ENCODE measurements around the gene AP1S3.
"Not testable (repeated sequence)": the region's sequence is repeated elsewhere in the genome, so short reads cannot be mapped to it uniquely, and the experiment has no call there.

Gene AP1S3

GRCh38 chr2:223837287-223838061, at the start of gene AP1S3:
Gene AP1S3, minus strand, starts transcription at chr2:223837582. Its CDS starts 132 bp downstream, at chr2:223837450.
- peak; percentile 33 for DNase-seq

- no peak for DNase-seq
Measured at GRCh38 chr2:223887127-223887526, 49.7 kb upstream of the AP1S3 start.

GRCh38 chr2:223886726-223887125, 49.3 kb upstream of the AP1S3 start:
- no peak for DNase-seq

- no peak for DNase-seq
Measured at GRCh38 chr2:223884399-223884798, 47.0 kb upstream of the AP1S3 start.

- no peak for DNase-seq
Measured at GRCh38 chr2:223882715-223883114, 45.3 kb upstream of the AP1S3 start.

GRCh38 chr2:223880796-223881195, 43.4 kb upstream of the AP1S3 start:
- no peak for DNase-seq

- no peak for DNase-seq
Measured at GRCh38 chr2:223877721-223878410, 40.5 kb upstream of the AP1S3 start.

GRCh38 chr2:223873672-223874071, 36.3 kb upstream of the AP1S3 start:
- no peak for DNase-seq

- DNase-seq: not testable (repeated sequence)
Measured at GRCh38 chr2:223872772-223873171, 35.4 kb upstream of the AP1S3 start.

GRCh38 chr2:223871661-223872060, 34.3 kb upstream of the AP1S3 start:
- not testable (repeated sequence) for DNase-seq

- no peak for DNase-seq
Measured at GRCh38 chr2:223870840-223871611, 33.6 kb upstream of the AP1S3 start.

- no peak for DNase-seq
Measured at GRCh38 chr2:223868005-223868404, 30.6 kb upstream of the AP1S3 start.

GRCh38 chr2:223865907-223866508, 28.6 kb upstream of the AP1S3 start:
- DNase-seq: no peak

GRCh38 chr2:223865124-223865523, 27.7 kb upstream of the AP1S3 start:
- DNase-seq: no peak

- DNase-seq: no peak
Measured at GRCh38 chr2:223863491-223863890, 26.1 kb upstream of the AP1S3 start.

GRCh38 chr2:223860809-223861738, 23.7 kb upstream of the AP1S3 start:
- DNase-seq: no peak

GRCh38 chr2:223859070-223859469, 21.7 kb upstream of the AP1S3 start:
- no peak for DNase-seq

- no peak for DNase-seq
Measured at GRCh38 chr2:223856584-223856983, 19.2 kb upstream of the AP1S3 start.

- no peak for DNase-seq
Measured at GRCh38 chr2:223856021-223856420, 18.6 kb upstream of the AP1S3 start.

GRCh38 chr2:223855426-223855825, 18.0 kb upstream of the AP1S3 start:
- no peak for DNase-seq

- no peak for DNase-seq
Measured at GRCh38 chr2:223854741-223855140, 17.4 kb upstream of the AP1S3 start.

GRCh38 chr2:223853425-223853837, 16.0 kb upstream of the AP1S3 start:
- DNase-seq: no peak

Data from GDM1 (cell line).